Endothelial cell of umbilical vein (primary cell): ENCODE results near the gene MGME1. TPM values are rescaled to one million over a fixed set of nuclear protein-coding genes. Genes with fewer than 3 reads are reported as not detected.

Experiments
- polyA plus RNA-seq, 4 experiments: library from polyadenylated mRNA; depleted of rRNA in 3 of 4; stranded (reverse) in 3 of 4; unstranded in 1 of 4; fragments of >200 nt; gene quantifications; 2 replicates each; pipeline versions ENCODE4 v1.2.1 to v1.2.3, GENCODE V29; 2011 to 2012; ENCODE audit warnings: missing spikeins in 1 of 4
- small RNA-seq: library from RNA; depleted of rRNA; stranded (forward); fragments of <200 nt; gene quantifications from one replicate; pipeline ENCODE3, GENCODE V24; 2012; ENCODE audit warnings: low replicate concordance, low read depth; ENCODE audit not compliant: insufficient read depth, insufficient read length
- total RNA-seq: library from RNA; stranded (reverse); gene quantifications from 2 replicates; pipeline ENCODE4 v1.2.3, GENCODE V29; 2021

The MGME1 gene
- total and polyA plus RNA-seq, 2 donors (not counting 3 experiments of a cell fraction or from before 2014, with no cell fraction given) = 8.9 to 26.2 TPM

Small RNA genes lying within 50 kb of the gene (small RNA-seq; reads per million reads assigned to genes)
- gene SNORD17 = 94.6 reads per million, percentile 97 among the genes with 10 or more reads in this experiment

Other genes with a start within 250 kb of the MGME1 start
- 109 and 121 TPM in 2 replicates for gene SNX5, start 224 bp upstream of the MGME1 start, total RNA-seq
- gene SNX5, start 224 bp upstream of the MGME1 start, polyA plus RNA-seq = 76.2 and 77.2 TPM in 2 replicates
- not detected in 2 replicates for gene OVOL2, start 88.9 kb downstream of the MGME1 start, total RNA-seq
- not detected in 2 replicates for gene OVOL2, start 88.9 kb downstream of the MGME1 start, polyA plus RNA-seq
- 9.5 and 11.7 TPM in 2 replicates for gene KAT14, start 168.8 kb downstream of the MGME1 start, total RNA-seq
- 5.3 and 6.7 TPM in 2 replicates for gene KAT14, start 168.8 kb downstream of the MGME1 start, polyA plus RNA-seq
- 11.4 and 12.9 TPM in 2 replicates for gene PET117, start 168.8 kb downstream of the MGME1 start, total RNA-seq
- gene PET117, start 168.8 kb downstream of the MGME1 start, polyA plus RNA-seq = 4.1 and 4.6 TPM in 2 replicates